AG09309 (cell line): ENCODE results near the gene CSTPP1.

Experiments used
- DNase-seq: peaks from one replicate; pipeline ENCODE4 v3.0.0-alpha.2; 2010; ENCODE audit warnings: low read depth
- H3K4me3 ChIP-seq: 2 replicates; pipeline ENCODE4 v1.5.1; 2011; ENCODE audit warnings: mild to moderate bottlenecking, low read depth, low read length, moderate library complexity; ENCODE audit not compliant: control insufficient read depth
- CTCF ChIP-seq: IDR thresholded peaks from 2 replicates; pipeline ENCODE4 v1.5.1; 2011; ENCODE audit warnings: mild to moderate bottlenecking, low read depth, low read length, inconsistent platforms; ENCODE audit not compliant: insufficient read depth, control insufficient read depth; ENCODE audit errors: missing control alignments

Gene CSTPP1

GRCh38 chr11:47156951-47157350 lies 220.4 kb downstream of the CSTPP1 start:
- no peak for TF ChIP-seq CTCF
- H3K4me3 ChIP-seq = no peak overlapping the region
- no peak for DNase-seq

- no peak for TF ChIP-seq CTCF
- DNase-seq = no peak
- no peak overlapping the region for H3K4me3 ChIP-seq
Observed at GRCh38 chr11:47157805-47158204, 221.2 kb downstream of the CSTPP1 start.

GRCh38 chr11:47158242-47158641 lies 221.7 kb downstream of the CSTPP1 start:
- no peak for DNase-seq
- no peak for TF ChIP-seq CTCF
- no peak overlapping the region for H3K4me3 ChIP-seq

GRCh38 chr11:47160753-47161133 lies 224.2 kb downstream of the CSTPP1 start:
- no peak for DNase-seq
- no peak for TF ChIP-seq CTCF
- H3K4me3 ChIP-seq = no peak overlapping the region

- no peak overlapping the region for H3K4me3 ChIP-seq
- TF ChIP-seq CTCF = peak; percentile 89
- DNase-seq = no peak
Observed at GRCh38 chr11:47161134-47161854, 224.7 kb downstream of the CSTPP1 start.

- no peak for DNase-seq
- H3K4me3 ChIP-seq = no peak overlapping the region
- no peak for TF ChIP-seq CTCF
Observed at GRCh38 chr11:47161890-47162289, 225.3 kb downstream of the CSTPP1 start.
